Germinal center (tissue), 1 donor: Measurements from ENCODE around the gene ACVR2B.

ENCODE experiments used
- DNase-seq: peaks from one replicate; pipeline ENCODE4 v3.0.0; 2012; ENCODE audit warnings: mixed read lengths, low spot score

Gene ACVR2B

GRCh38 chr3:38533285-38533976, 79.7 kb downstream of the ACVR2B start:
- no peak for DNase-seq

GRCh38 chr3:38534180-38534579, 80.5 kb downstream of the ACVR2B start:
- no peak for DNase-seq

GRCh38 chr3:38534604-38535003, 80.9 kb downstream of the ACVR2B start:
- DNase-seq: no peak

GRCh38 chr3:38536671-38537070, 83.0 kb downstream of the ACVR2B start:
- DNase-seq: no peak

GRCh38 chr3:38538773-38539353, 85.2 kb downstream of the ACVR2B start:
- DNase-seq: no peak

GRCh38 chr3:38541806-38542205, 88.1 kb downstream of the ACVR2B start:
- no peak for DNase-seq
